ENCODE results near the gene IMPA2.
"Not testable (repeated sequence)": the region's sequence is repeated elsewhere in the genome, so short reads cannot be mapped to it uniquely, and the experiment has no call there.

IMPA2 gene

GRCh38 chr18:11981192-11981542 lies at the start of gene IMPA2:
Gene IMPA2 (plus strand): TSS chr18:11981507. CDS start chr18:11981670, 163 bp downstream.
- no peak for DNase-seq

- DNase-seq: no peak
Measured at GRCh38 chr18:11932393-11932792, 48.9 kb upstream of the IMPA2 start.

- DNase-seq: peak; percentile 29 to 81 (median 56)
Measured at GRCh38 chr18:11937874-11938478, 43.3 kb upstream of the IMPA2 start.

DNA sequence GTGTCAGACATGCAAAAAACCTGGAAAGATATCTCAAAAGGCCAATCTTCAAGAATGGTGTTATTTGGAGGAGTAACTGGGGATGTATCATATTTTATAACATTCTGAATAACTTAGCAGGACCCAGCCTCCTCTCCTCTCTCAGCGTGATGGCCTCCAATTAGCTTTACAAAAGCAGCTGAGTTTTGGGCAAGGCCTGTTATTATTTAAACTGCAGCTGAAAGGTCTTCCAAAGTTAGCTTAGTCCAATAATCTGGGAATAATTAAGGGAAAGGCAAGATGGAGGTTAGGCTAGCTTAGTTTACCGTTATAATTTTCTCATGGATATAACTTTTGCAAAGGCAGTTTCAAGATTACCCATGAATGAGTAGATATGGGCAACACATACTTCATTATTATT lies 40.4 kb upstream of the IMPA2 start:
- DNase-seq: no peak

GRCh38 chr18:11943551-11943950 lies 37.8 kb upstream of the IMPA2 start:
- no peak for DNase-seq

- no peak for DNase-seq
Measured at GRCh38 chr18:11944252-11944651, 37.1 kb upstream of the IMPA2 start.

DNA sequence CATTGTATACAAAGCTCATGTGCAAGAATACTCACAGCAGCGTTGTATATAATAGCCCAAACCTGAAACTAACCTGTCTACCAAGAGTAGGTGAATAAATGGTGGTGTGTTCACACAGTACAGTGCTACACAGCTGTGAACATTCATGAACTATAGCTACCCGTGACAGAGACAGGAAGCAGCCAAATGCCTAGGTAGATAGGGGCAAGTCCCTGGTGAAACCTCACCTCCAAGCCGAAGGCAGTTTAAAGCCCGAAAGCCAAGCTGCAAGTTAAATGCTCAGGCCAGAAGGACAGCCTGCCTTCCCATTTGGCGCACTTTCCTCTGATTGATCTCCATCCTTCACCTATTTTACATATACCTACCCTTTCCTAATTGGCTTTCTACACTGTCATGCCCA lies 36.5 kb upstream of the IMPA2 start:
- no peak for DNase-seq

DNA sequence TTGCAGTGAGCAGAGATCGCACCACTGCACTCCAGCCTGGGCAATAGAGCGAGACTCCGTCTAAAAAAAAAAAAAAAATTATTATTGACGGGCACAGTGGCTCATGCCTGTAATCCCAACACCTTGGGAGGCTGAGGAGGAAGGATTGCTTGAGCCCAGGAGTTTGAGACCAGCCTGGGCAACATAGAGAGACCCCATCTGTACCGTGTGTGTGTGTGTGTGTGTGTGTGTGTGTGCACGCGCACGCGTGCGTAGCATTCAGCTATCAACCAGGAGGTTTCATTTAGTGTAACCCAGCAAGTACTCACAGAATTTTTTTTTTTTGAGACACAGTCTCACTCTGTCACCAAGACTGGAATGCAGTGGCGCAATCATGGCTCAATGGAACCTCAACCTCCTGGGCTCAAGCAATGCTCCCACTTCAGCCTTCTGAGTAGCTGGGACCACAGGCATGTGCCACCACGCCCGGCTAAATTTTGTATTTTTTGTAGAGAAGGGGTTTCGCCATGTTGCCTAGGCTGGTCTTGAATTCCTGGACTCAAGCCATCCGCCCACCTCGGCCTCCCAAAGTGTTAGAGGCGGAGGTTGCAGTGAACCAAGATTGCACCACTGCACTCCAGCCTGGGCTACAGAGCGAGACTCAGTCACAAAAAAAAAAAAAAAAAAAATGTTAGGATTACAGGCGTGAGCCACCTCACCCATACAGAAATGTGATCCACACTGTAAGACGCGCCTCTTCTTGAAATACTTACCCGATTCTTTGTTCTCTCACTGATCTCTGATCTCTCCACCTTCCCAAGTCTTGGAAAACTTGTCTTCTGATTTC lies 35.3 kb upstream of the IMPA2 start:
- not testable (repeated sequence) for DNase-seq

GRCh38 chr18:11946756-11947155 lies 34.6 kb upstream of the IMPA2 start:
- no peak for DNase-seq

- peak; percentile 24 to 63 (median 36) for DNase-seq
Measured at GRCh38 chr18:11947214-11948191, 33.8 kb upstream of the IMPA2 start.

DNA sequence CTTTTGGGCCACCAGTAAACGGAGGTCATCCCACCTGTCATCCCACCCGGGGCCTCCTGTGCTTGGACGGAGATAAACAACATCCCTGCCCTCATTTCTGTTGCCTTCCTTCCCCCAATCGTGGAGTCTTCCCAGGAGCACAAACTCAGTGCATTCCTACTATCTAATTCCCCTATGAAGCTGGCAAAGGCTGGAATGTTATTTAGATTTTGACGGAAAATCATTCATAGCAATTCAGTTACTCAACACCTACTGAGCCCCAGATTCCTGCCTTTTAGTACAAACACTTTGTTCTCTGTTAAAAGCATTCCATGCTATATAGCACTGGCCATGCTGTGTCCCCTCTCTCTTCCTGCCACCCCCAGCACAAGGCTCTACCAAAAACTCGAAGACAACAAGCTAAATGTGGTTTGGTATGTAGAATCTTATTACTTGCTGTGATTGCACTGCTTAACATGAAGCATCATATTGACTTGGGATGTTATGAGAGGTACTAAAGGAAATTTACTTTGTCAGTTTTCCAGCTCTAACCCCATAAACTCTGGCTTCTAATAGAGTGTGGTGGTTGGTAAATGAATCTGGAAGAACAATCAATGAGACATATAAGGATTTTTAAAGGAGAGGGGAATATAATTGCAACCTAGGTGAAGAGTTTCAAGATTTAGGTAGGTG lies 32.3 kb upstream of the IMPA2 start:
- DNase-seq: no peak

DNA sequence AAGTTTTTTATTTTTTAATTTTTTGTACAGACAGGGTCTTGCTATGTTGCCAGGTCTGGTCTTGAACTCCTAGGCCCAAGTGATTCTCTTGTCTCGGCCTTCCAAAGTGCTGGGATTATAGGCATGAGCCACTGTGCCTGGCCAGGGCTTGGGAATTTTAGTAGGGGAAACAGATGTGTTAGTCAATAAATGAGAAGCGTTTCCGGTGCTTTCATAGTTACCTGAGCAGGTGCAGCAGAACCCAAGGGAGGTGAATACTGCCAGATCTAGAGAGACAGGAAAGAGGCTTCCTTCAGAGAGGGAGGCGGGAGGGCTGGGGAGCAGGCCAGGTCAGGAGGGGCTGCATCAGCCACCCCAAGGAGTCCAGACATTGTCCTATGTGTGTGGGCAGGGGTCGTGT lies 30.5 kb upstream of the IMPA2 start:
- no peak for DNase-seq

- no peak for DNase-seq
Measured at GRCh38 chr18:11951390-11951851, 29.9 kb upstream of the IMPA2 start.

- DNase-seq: no peak
Measured at GRCh38 chr18:11953113-11953512, 28.2 kb upstream of the IMPA2 start.

DNA sequence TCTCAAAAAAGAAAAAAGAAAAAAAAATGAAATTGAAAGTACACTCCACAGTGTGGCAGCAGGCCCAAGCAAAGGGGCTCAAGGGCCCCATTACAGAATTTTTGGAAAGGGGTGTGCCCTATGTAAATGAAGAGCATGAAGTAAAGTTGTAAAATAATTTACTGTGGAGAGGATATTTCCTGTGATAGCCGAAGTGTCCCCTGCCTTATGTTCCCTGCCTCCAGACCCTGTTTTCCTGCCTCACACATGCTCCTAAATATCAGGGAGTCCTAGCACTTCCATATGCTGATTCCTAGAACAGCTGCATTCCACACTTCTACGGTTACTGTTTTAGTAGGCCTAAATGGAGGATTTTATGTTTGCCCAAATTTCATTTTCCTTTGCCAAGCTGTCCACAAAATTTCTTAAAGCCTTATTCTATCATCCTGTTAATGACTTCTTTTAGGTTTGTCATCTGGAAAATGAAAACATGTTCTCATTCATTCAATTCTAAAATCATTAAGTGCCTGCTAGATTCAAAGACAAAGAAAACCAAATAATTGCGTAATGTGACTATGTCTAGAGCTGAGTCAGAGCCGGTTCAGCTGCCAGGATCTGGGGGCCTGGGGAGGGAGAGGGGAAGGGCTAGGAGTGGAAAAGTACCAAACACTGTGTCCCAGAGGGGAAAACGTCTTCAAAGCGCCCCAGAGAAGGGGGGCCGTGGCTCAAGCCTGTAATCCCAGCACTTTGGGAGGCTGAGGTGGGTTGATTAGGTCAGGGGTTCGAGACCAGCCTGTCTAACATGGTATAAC lies 25.9 kb upstream of the IMPA2 start:
- no peak for DNase-seq

- no peak for DNase-seq
Measured at GRCh38 chr18:11956371-11957308, 24.7 kb upstream of the IMPA2 start.

DNA sequence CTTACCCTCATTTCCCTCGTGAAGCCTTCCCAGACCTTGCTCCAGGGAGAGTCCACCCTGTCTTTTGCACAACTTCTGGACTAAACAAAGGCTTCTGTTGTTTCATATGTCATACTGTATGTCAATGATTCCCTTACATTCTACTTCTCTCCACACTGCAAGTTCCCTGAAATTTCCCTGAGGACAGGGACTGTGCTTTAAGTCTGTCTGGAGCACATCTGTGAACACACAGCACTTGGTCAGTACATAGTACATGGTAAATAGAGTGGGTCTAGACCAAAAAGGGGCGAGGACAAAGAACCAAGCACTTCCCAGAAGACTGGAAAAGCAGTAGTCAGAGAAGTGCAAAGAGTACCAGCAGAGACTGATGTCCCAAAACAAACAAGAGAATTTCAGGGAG lies 23.7 kb upstream of the IMPA2 start:
- no peak for DNase-seq

GRCh38 chr18:11959651-11960050 lies 21.7 kb upstream of the IMPA2 start:
- DNase-seq: not testable (repeated sequence)

DNA sequence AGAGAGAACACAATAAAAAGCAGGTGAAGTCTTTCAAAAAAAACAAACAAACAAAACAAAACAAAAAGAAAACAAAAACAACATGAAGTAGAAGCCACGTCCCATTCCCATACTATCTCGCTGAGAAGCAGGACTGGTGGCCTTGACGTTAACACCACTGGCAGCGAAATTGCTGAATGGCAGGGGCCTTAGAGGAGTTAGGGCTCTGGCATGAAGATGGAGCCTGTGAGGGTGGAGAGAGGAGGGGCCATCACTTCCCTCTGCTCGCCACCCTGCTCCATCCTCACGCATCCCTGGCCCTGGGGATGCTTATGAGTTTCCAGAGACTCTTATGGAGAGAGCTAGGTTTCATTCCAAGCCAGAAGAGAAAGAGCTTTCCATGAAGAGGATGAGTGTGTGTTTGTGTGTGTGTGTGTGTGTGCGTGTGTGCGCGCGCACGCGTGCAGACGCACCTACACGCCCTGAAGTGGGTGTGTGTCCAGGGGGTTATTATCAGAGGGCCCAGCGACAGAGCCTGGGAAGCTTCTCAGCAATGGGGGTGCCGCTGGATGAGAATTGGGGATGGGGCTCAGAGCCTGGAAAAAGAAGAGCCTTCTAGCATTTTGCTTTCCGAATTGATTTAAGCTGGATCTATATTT lies 20.4 kb upstream of the IMPA2 start:
- no peak for DNase-seq

- no peak for DNase-seq
Measured at GRCh38 chr18:11962597-11962996, 18.7 kb upstream of the IMPA2 start.

All from stimulated activated naive CD4-positive, alpha-beta T cell (primary cell).